Activated naive CD8-positive, alpha-beta T cell treated with anti-CD3 and anti-CD28 coated beads, Interleukin-2, amount 50 U/mL, for 24 hours (primary cell): Measurements from ENCODE around the gene PRM1.

Experiments
- ATAC-seq: fragments of 150-1000 bp; cut with Tn5 transposase; one replicate; pipeline ENCODE4 v1.10.0; 2021
- DNase-seq: peaks from one replicate; pipeline ENCODE4 v3.0.0; 2021
- H3K27ac Mint-ChIP-seq: one replicate; pipeline ENCODE4 v1.8.0; 2021; ENCODE audit warnings: mild to moderate bottlenecking, mixed read lengths
- H3K27me3 Mint-ChIP-seq: one replicate; pipeline ENCODE4 v1.8.0; 2021; ENCODE audit warnings: mixed read lengths
- H3K36me3 Mint-ChIP-seq: one replicate; pipeline ENCODE4 v1.8.0; 2021; ENCODE audit warnings: low read depth, mixed read lengths
- H3K4me1 Mint-ChIP-seq: one replicate; pipeline ENCODE4 v1.8.0; 2021; ENCODE audit warnings: mixed read lengths
- H3K4me3 Mint-ChIP-seq: one replicate; pipeline ENCODE4 v1.8.0; 2021; ENCODE audit warnings: mild to moderate bottlenecking, moderate library complexity, mixed read lengths
- H3K9me3 Mint-ChIP-seq: one replicate; pipeline ENCODE4 v1.8.0; 2021; ENCODE audit warnings: mixed read lengths

Gene PRM1

DNA sequence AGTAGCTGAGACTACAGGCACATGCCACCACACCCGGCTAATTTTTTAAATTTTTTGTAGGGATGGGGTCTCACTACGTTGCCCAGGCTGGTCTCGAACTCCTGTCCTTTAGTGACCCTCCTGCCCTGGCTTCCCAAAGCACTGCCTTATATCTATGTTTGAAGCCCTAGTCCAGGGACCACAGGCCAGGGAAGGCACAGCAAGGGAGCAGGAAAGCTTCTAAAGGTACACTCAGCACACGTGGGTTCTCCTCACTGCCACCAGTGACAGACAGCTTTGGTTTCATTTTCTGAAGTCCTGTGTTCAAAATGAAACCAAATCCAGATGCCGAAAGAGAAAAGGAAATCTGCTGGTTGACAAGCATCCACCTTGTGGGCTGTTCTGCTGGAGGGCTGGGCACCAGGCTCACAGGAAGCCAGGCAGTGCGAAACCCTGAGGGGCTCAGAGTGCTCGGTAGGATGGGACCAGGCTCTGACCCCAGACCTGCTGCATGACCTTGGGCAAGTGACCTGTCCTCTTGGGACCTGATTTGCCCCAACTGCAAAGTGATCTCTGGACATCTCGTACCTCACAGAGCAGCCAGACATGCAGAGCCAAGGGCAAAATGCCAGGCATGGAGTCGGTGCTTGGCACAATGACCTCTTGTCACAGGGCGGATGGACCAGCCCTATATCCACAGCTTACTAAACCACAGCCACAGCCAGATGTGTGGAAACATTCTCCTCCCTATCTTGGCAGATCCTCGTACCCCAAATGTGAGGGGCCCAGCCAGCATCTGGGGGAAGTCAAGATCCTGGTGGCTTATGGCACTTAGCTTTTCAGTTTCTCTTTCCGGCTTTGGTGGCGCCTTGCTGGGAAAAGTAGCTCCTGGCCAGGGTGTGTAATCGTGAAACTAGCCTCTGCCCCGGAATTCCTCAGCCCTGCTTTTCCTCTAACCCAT lies 22.3 kb downstream of the PRM1 start:
- peak overlapping the region; percentile 52 for H3K4me3 Mint-ChIP-seq
- H3K27ac Mint-ChIP-seq: peak overlapping the region; percentile 79
- H3K27me3 Mint-ChIP-seq: peaks cover 4% of the 10 kb centered on the region
- ATAC-seq: peak; percentile 5
- DNase-seq: no peak
- peaks cover 46% of the 10 kb centered on the region for H3K4me1 Mint-ChIP-seq
- peaks cover 9% of the 10 kb centered on the region for H3K36me3 Mint-ChIP-seq
- no peaks in the 10 kb centered on the region for H3K9me3 Mint-ChIP-seq

DNA sequence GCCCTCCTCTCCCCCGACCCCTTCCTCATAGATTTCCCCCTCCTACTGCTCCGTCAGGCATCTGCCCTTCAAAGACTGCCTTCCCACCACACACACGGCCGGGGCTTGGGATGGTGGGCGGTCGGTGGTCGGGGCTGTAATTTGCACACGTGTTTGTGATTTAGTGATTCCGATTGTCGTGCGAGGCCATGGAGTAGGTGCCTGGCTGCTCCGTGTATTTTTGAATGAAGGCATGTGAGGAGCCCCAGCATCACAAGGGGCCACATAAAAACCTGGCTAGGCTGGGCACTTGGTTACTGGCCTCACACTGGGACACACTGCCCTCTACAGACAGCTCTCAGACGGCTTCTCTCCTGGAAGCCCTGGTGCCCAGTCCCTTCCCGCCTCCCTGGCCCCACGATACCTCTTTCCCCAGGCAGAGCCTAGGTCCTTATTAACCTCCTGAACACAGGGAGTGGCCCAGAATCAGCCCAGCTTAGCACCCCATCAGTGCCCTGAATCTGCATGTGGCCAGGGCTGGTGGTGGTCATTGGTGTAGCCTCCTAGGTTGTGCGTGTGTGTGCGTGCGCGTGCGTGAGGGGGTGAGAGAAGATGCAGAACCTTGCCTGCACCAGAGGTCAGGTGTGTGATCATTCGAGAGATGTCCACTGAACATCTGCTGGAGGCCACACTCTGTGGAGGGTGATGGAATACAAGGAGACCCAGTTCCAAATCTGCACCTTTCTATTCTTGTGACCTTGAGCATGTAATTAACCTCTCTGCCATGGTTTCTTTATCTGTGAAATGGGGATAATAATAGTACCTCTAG lies 23.8 kb downstream of the PRM1 start:
- H3K4me3 Mint-ChIP-seq: peak overlapping the region; percentile 96
- peak; percentile 12 for ATAC-seq
- H3K27me3 Mint-ChIP-seq: peaks cover 3% of the 10 kb centered on the region
- peaks cover 24% of the 10 kb centered on the region for H3K36me3 Mint-ChIP-seq
- DNase-seq: peak; percentile 72
- peak overlapping the region; percentile 90 for H3K27ac Mint-ChIP-seq
- H3K9me3 Mint-ChIP-seq: no peaks in the 10 kb centered on the region
- H3K4me1 Mint-ChIP-seq: peaks cover 45% of the 10 kb centered on the region

DNA sequence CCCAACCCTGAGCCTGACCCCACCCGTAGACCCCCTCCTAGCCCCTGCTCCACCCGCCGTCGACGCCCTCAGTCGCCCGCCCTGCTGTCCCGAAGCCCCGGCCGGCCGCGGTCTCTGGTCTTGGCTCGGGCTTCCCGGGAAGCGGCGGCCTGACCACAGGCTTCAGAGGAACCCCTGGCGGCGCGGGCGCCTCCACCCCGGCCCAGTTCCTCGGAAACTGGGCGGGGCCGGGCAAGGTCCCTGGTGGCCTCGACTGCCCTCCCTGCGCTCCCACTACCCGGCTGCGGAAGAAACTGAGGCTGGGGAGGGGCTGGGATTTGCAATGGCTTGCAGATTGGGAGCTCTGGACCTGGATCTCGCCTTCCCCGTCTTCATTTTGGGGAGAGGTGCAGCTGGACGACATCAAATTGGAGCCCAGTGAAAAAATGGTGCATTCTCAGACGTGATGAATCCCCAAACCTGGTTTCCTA lies 24.4 kb downstream of the PRM1 start:
- H3K4me3 Mint-ChIP-seq: peak overlapping the region; percentile 96
- peak; percentile 61 for DNase-seq
- H3K9me3 Mint-ChIP-seq: no peaks in the 10 kb centered on the region
- H3K27ac Mint-ChIP-seq: peak overlapping the region; percentile 90
- ATAC-seq: no peak
- peaks cover 5% of the 10 kb centered on the region for H3K27me3 Mint-ChIP-seq
- H3K4me1 Mint-ChIP-seq: peaks cover 50% of the 10 kb centered on the region
- peaks cover 31% of the 10 kb centered on the region for H3K36me3 Mint-ChIP-seq

DNA sequence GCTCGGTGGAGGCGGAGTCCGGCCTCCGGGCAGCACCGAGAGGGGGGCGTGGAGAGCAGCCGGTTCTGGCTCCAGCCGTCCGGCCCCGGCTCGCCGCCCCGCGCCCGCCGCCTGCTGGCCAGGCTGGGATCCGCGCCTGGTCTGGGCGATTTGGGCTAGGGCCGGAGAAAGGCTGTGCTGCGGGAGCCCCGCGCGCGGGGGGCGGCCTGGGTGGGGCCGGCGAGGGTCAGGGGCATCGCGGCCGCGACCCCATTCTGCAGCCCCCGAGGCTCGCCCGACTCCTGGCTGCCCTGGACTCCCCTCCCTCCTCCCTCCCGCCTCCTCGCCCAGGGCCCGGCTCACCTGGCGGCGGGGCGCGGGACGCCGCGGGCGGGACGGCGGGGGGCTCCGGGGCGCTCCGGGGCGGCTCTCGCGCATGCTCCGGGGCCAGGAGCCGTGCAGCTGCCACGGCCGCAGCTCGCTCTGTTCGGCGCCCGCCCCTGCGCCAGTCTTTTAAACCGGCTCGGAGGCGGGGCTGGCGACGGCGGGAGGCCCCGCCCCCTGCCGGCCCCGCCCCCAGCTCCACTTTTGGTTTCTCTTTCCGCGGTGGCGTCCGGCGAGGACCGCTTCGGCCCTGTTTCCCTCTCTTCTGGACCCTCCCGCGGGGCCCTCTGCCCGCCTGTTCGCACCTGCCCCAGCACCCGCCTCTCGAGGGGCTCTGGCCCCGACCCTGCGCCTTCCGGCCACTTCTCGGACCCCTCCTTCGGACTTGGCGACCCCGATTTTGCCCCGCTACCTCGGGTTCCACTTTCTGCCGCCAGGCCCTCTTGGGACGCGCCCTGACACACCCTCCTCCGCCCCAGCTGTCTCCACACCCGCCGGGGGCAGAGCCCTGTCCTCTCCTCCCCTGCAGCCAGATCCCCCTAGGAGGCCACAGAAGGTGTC lies 25.1 kb downstream of the PRM1 start, which contains the start of gene SOCS1:
SOCS1 (minus strand) TSS at position 468 of the 924 bp plus-strand sequence. CDS start 726 bp downstream, outside the sequence.
- DNase-seq (peak; percentile 92), ATAC-seq (peak; percentile 38)
- Mint-ChIP-seq H3K27ac (peak within 1 kb of the TSS; percentile 97), H3K36me3 (peaks cover 31% of the 10 kb centered on the region), H3K4me3 (peak within 1 kb of the TSS; percentile 96), H3K4me1 (peaks cover 55% of the 10 kb centered on the region), H3K9me3 (no peaks in the 10 kb centered on the region), H3K27me3 (peaks cover 5% of the 10 kb centered on the region)

- DNase-seq: peak; percentile 55
- H3K36me3 Mint-ChIP-seq: peaks cover 37% of the 10 kb centered on the region
- ATAC-seq: no peak
- peaks cover 2% of the 10 kb centered on the region for H3K27me3 Mint-ChIP-seq
- peak overlapping the region; percentile 94 for H3K4me3 Mint-ChIP-seq
- H3K9me3 Mint-ChIP-seq: no peaks in the 10 kb centered on the region
- peaks cover 61% of the 10 kb centered on the region for H3K4me1 Mint-ChIP-seq
- H3K27ac Mint-ChIP-seq: peak overlapping the region; percentile 97
Measured at GRCh38 chr16:11254913-11255736, 26.0 kb downstream of the PRM1 start.

- peak overlapping the region; percentile 94 for H3K4me3 Mint-ChIP-seq
- H3K36me3 Mint-ChIP-seq: peaks cover 37% of the 10 kb centered on the region
- H3K4me1 Mint-ChIP-seq: peaks cover 58% of the 10 kb centered on the region
- ATAC-seq (no peak), DNase-seq (no peak)
- H3K27me3 Mint-ChIP-seq: peaks cover 2% of the 10 kb centered on the region
- peak overlapping the region; percentile 97 for H3K27ac Mint-ChIP-seq
- no peaks in the 10 kb centered on the region for H3K9me3 Mint-ChIP-seq
Measured at GRCh38 chr16:11253995-11254912, 26.9 kb downstream of the PRM1 start.

- ATAC-seq: peak; percentile 21
- DNase-seq: peak; percentile 68
- Mint-ChIP-seq H3K27me3 (peaks cover 2% of the 10 kb centered on the region), H3K4me3 (peak overlapping the region; percentile 94), H3K27ac (peak overlapping the region; percentile 97), H3K36me3 (peaks cover 42% of the 10 kb centered on the region), H3K9me3 (no peaks in the 10 kb centered on the region), H3K4me1 (peaks cover 48% of the 10 kb centered on the region)
Measured at GRCh38 chr16:11253009-11253994, 27.8 kb downstream of the PRM1 start.

- Mint-ChIP-seq H3K27me3 (peaks cover 2% of the 10 kb centered on the region), H3K9me3 (no peaks in the 10 kb centered on the region), H3K4me3 (peak overlapping the region; percentile 94), H3K36me3 (peaks cover 42% of the 10 kb centered on the region), H3K4me1 (peaks cover 48% of the 10 kb centered on the region), H3K27ac (peak overlapping the region; percentile 97)
- DNase-seq: no peak
- ATAC-seq: no peak
Measured at GRCh38 chr16:11252482-11252931, 28.6 kb downstream of the PRM1 start.

GRCh38 chr16:11251525-11252481 lies 29.3 kb downstream of the PRM1 start:
- DNase-seq: peak; percentile 81
- Mint-ChIP-seq H3K4me3 (peak overlapping the region; percentile 94), H3K36me3 (peaks cover 42% of the 10 kb centered on the region), H3K27me3 (peaks cover 2% of the 10 kb centered on the region), H3K27ac (peak overlapping the region; percentile 97), H3K9me3 (no peaks in the 10 kb centered on the region), H3K4me1 (peaks cover 46% of the 10 kb centered on the region)
- ATAC-seq: peak; percentile 30

DNA sequence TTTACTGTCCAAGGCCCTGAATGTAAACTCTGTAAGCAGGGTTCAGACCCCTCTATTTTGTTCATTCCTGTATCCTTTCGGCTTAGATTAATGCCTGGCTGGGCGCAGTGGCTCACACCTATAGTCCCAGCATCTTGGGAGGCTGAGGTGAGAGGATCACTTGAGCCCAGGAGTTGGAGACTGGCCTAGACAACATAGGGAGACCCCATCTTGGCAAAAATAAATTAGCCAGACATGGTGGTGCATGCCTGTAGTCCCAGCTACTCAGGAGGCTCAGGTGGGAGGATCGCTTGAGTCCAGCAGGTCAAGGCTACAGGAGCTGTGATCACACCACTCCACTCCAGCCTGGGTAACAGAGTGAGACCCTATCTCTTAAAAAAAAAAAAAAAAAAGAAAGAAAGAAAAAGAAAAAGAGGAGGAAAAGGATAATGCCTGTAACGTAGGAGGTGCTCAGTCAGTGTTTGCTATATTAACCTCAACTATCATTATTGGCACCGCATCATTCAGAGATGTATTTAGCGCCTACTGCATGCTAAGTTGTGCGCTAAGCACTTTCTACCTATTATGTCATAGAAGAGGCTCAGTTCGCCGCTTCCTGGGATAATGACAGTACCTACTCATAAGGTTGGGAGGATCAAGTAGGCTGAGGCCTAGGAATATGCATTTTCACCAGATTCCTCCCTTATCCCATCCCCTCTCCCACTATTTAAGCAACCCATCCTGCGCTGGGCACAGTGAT lies 30.2 kb downstream of the PRM1 start:
- Mint-ChIP-seq H3K4me3 (peak overlapping the region; percentile 94), H3K36me3 (peaks cover 42% of the 10 kb centered on the region), H3K9me3 (no peaks in the 10 kb centered on the region), H3K4me1 (peaks cover 49% of the 10 kb centered on the region), H3K27me3 (peaks cover 2% of the 10 kb centered on the region), H3K27ac (peak overlapping the region; percentile 97)
- ATAC-seq (no peak), DNase-seq (no peak)
